HepG2 (cell line): ENCODE results near the gene CHMP1B. TPM values are rescaled to one million over a fixed set of nuclear protein-coding genes. Genes with fewer than 3 reads are reported as not detected.
A peak's percentile ranks its signal among the peaks of the same experiment; 100 is the strongest.

Experiments
- ATAC-seq: fragments of 200-7000 bp; cut with Tn5 transposase; 3 replicates; pipeline ENCODE4 v1.9.1; 2020; ENCODE audit warnings: mild to moderate bottlenecking, moderate library complexity
- BruUV-seq: library from RNA; stranded (reverse); fragments of 400-500 nt; replicated peaks from 2 replicates; lab custom pipeline; 2021; lab: Mats Ljungman, UMichigan
- CTCF ChIA-PET: fragments of 300-600 bp; formaldehyde crosslinking; extraction: SDS; loops from one replicate; lab custom pipeline; 2021; ENCODE audit warnings: low total read pairs, inconsistent platforms, low intra/inter-chr PET ratio; lab: Yijun Ruan, JAX
- POLR2A ChIA-PET: fragments of 350-600 bp; sonication (Branson Sonifier 250); formaldehyde crosslinking; loops from one replicate; lab custom pipeline; 2020; ENCODE audit warnings: antibody characterized with exemption, inconsistent platforms; lab: Yijun Ruan, JAX
- DNase-seq: peaks from one replicate; pipeline ENCODE4 v3.0.0-alpha.2; 2015; ENCODE audit warnings: low spot score
- FAIRE-seq: peaks from 3 replicates; lab custom pipeline; 2011; peaks lifted over from hg19 to GRCh38; lab: Jason Lieb, UNC
- H2AFZ ChIP-seq: one replicate; pipeline ENCODE4 v1.6.1; 2011; ENCODE audit warnings: low read length, inconsistent platforms
- H3K27ac ChIP-seq: fragments of 300-600 bp; 3 replicates; pipeline ENCODE4 v1.8.0; 2011; ENCODE audit warnings: mixed run types, mild to moderate bottlenecking, mixed read lengths, low read length, inconsistent platforms; ENCODE audit not compliant: insufficient read depth; ENCODE audit errors: extremely low read length
- H3K27me3 ChIP-seq, 2 experiments: fragments of 200-600 bp in 1 of 2; 2 replicates in 1 of 2; 3 replicates in 1 of 2; pipeline versions ENCODE4 v1.6.0 to v1.8.0; 2011; ENCODE audit warnings: low read length in 2 of 2, mild to moderate bottlenecking in 2 of 2, moderate library complexity in 2 of 2, inconsistent platforms in 1 of 2; ENCODE audit not compliant: insufficient read depth in 2 of 2, control insufficient read depth in 1 of 2
- H3K36me3 ChIP-seq, 2 experiments: fragments of 200-600 bp in 1 of 2; replicated peaks in 1 of 2; 2 replicates in 1 of 2; 3 replicates in 1 of 2; pipeline versions ENCODE4 v1.5.1 to v1.8.0; 2011; ENCODE audit warnings: low read length in 2 of 2, inconsistent platforms in 1 of 2; ENCODE audit not compliant: insufficient read depth in 2 of 2, control insufficient read depth in 1 of 2
- H3K4me1 ChIP-seq: 2 replicates; pipeline ENCODE4 v1.5.1; 2012; ENCODE audit warnings: low read length, inconsistent platforms; ENCODE audit not compliant: insufficient read depth
- H3K4me2 ChIP-seq: 2 replicates; pipeline ENCODE4 v1.6.0; 2011; ENCODE audit warnings: low read depth, low read length, inconsistent platforms
- H3K4me3 ChIP-seq, 3 experiments: fragments of 200-600 bp in 1 of 3; sonication (generic), shearing (Covaris generic) in 1 of 3; replicated peaks in 1 of 3; 2 replicates each; pipeline ENCODE4 v1.5.1; 2011 to 2016; ENCODE audit warnings: low read length in 3 of 3, inconsistent platforms in 2 of 3, low read depth in 2 of 3, mild to moderate bottlenecking in 2 of 3, control low read depth in 1 of 3, mixed read lengths in 1 of 3; ENCODE audit not compliant: insufficient read depth in 1 of 3
- H3K79me2 ChIP-seq: one replicate; pipeline ENCODE4 v1.6.1; 2011; ENCODE audit warnings: low read length, inconsistent platforms; ENCODE audit not compliant: insufficient read depth
- H3K9ac ChIP-seq: 2 replicates; pipeline ENCODE4 v1.6.0; 2011; ENCODE audit warnings: mild to moderate bottlenecking, low read depth, low read length, inconsistent platforms; ENCODE audit not compliant: insufficient read depth
- H3K9me3 ChIP-seq: 2 replicates; pipeline ENCODE4 v1.5.1; 2012; ENCODE audit warnings: mild to moderate bottlenecking, low read length
- H4K20me1 ChIP-seq: 2 replicates; pipeline ENCODE4 v1.6.0; 2011; ENCODE audit warnings: inconsistent platforms, mild to moderate bottlenecking, low read length, moderate library complexity; ENCODE audit not compliant: insufficient read depth
- ATM ChIP-seq: fragments of 450-650 bp; IDR thresholded peaks from 2 replicates; pipeline ENCODE4 v1.7.1; 2017; ENCODE audit warnings: mild to moderate bottlenecking, borderline replicate concordance
- CEBPB ChIP-seq: IDR thresholded peaks from 2 replicates; pipeline ENCODE4 v1.6.1; 2011; ENCODE audit warnings: low read depth, low read length, improper control_type of control experiment, borderline replicate concordance
- FOXC1 ChIP-seq: sonication (generic); formaldehyde crosslinking; IDR thresholded peaks from 2 replicates; pipeline ENCODE4 v1.8.0; 2022; ENCODE audit warnings: mild to moderate bottlenecking, missing genetic modification reagents, borderline replicate concordance
- HNRNPK ChIP-seq: fragments of 200-400 bp; formaldehyde crosslinking; IDR thresholded peaks from 2 replicates; pipeline ENCODE4 v1.6.1; 2018; ENCODE audit warnings: low read length, low read depth, moderate library complexity, mild to moderate bottlenecking; ENCODE audit not compliant: poor library complexity, severe bottlenecking
- HOXA9 ChIP-seq: sonication (generic); formaldehyde crosslinking; IDR thresholded peaks from 2 replicates; pipeline ENCODE4 v1.8.1; 2022; ENCODE audit warnings: missing genetic modification reagents, mild to moderate bottlenecking, moderate library complexity, borderline replicate concordance
- KAT7 ChIP-seq: IDR thresholded peaks from 2 replicates; pipeline ENCODE4 v1.6.1; 2018; ENCODE audit warnings: borderline replicate concordance, missing compliant biosample characterization
- MBNL3 ChIP-seq: fragments of 250-450 bp; sonication (Bioruptor Pico); conservative IDR thresholded peaks from 2 replicates; pipeline ENCODE4 v1.8.0; 2022; ENCODE audit warnings: mild to moderate bottlenecking, inconsistent platforms
- NFATC3 ChIP-seq: sonication (generic); formaldehyde crosslinking; IDR thresholded peaks from 2 replicates; pipeline ENCODE4 v1.5.1; 2020; ENCODE audit warnings: mild to moderate bottlenecking, missing genetic modification reagents
- ZBTB34 ChIP-seq: sonication (generic); formaldehyde crosslinking; IDR thresholded peaks from 2 replicates; pipeline ENCODE4 v1.8.0; 2022; ENCODE audit warnings: mild to moderate bottlenecking, missing genetic modification reagents
- ZBTB46 ChIP-seq: sonication (generic); formaldehyde crosslinking; IDR thresholded peaks from 2 replicates; pipeline ENCODE4 v1.4.0; 2020; ENCODE audit warnings: mild to moderate bottlenecking, missing genetic modification reagents, borderline replicate concordance
- ZNF225 ChIP-seq: sonication (generic); formaldehyde crosslinking; IDR thresholded peaks from 2 replicates; pipeline ENCODE4 v1.4.0; 2020; ENCODE audit warnings: mild to moderate bottlenecking, missing genetic modification reagents
- ZNF704 ChIP-seq: sonication (generic); formaldehyde crosslinking; IDR thresholded peaks from 2 replicates; pipeline ENCODE4 v1.8.1; 2023; ENCODE audit warnings: mild to moderate bottlenecking, inconsistent platforms, moderate library complexity, missing genetic modification reagents, borderline replicate concordance
- WGBS: methylation state at CpG from one replicate; pipeline ENCODE4 v1.1.6; 2017; ENCODE audit warnings: low lambda C conversion rate; 5-methylcytosine and 5-hydroxymethylcytosine counted together
- in situ Hi-C: cut with HindIII; loops from 2 replicates; pipeline ENCODE4 v1.10.0; 2017; ENCODE audit warnings: low pct_unique_long_range_greater_than_20kb; ENCODE audit not compliant: extremely low pct_ligation_motif_present
- intact Hi-C: fragments of 100-400 bp; cut with micrococcal nuclease; formaldehyde crosslinking; loops from one replicate; pipeline ENCODE4 v1.10.0; 2022; ENCODE audit not compliant: unreplicated experiment
- polyA plus RNA-seq, 8 experiments: library from polyadenylated mRNA; depleted of rRNA in 3 of 8; stranded (reverse) in 7 of 8; unstranded in 1 of 8; fragments of >200 nt; fragmentation: Illumina TruSeq in 4 of 8; extraction: Trizol in 4 of 8; gene quantifications; 2 replicates each; pipeline versions ENCODE4 v1.2.1 to v1.2.3, GENCODE V29; 2011 to 2016; ENCODE audit warnings: low read depth in 4 of 8, missing spikeins in 1 of 8, mixed read lengths in 1 of 8; ENCODE audit not compliant: insufficient read depth in 1 of 8
- total RNA-seq, 5 experiments: library from RNA; depleted of rRNA; stranded (reverse); fragments of >200 nt; fragmentation: Illumina TruSeq; extraction: Trizol; gene quantifications; 2 replicates each; pipeline ENCODE4 v1.2.3, GENCODE V29; 2016; ENCODE audit warnings: low read depth in 1 of 5

CHMP1B gene
- total and polyA plus RNA-seq, 2 of the 13 experiments (the other 11 are each of a cell fraction or from before 2014, with no cell fraction given) = 18.8 to 20.2 TPM

GRCh38 chr18:11802158-11802557, 49.1 kb upstream of the CHMP1B start:
- Histone ChIP-seq H3K9me3 (no peaks in the 10 kb centered on the region), H3K27ac (no peak overlapping the region), H3K4me2 (no peak overlapping the region), H4K20me1 (no peaks in the 10 kb centered on the region), H3K4me1 (peaks cover 4% of the 10 kb centered on the region; the same call in 1 of the 2 replicates), H3K36me3 (no peaks in the 10 kb centered on the region), H2AFZ (no peak overlapping the region), H3K4me3 (no peak overlapping the region), H3K9ac (no peak overlapping the region), H3K79me2 (no peaks in the 10 kb centered on the region), H3K27me3 (peaks cover 2 to 5% of the 10 kb centered on the region in 2 experiments; a peak in 1 of 5 replicates)
- ChIA-PET POLR2A (no interaction called here), CTCF (no interaction called here)
- in situ Hi-C loops = no loop called here
- intact Hi-C loops = no loop called here
- no peak for FAIRE-seq
- ATAC-seq = no peak
- DNase-seq = no peak
- no TSS peak for BruUV-seq
- TF ChIP-seq ZNF704 (CRISPR knock-in tag) (no peak), CEBPB (0 out of 2 replicates have a peak, but pooled peaks have one; percentile 2)
- 80% methylated on average over 6 of the region's 6 CpGs for WGBS

GRCh38 chr18:11802586-11802985, 48.6 kb upstream of the CHMP1B start:
- intact Hi-C loops = no loop called here
- Histone ChIP-seq H3K4me3 (no peak overlapping the region), H3K36me3 (no peaks in the 10 kb centered on the region), H3K27me3 (peaks cover 2 to 5% of the 10 kb centered on the region in 2 experiments; a peak in 1 of 5 replicates), H2AFZ (no peak overlapping the region), H3K79me2 (no peaks in the 10 kb centered on the region), H3K4me2 (no peak overlapping the region), H3K27ac (no peak overlapping the region), H4K20me1 (no peaks in the 10 kb centered on the region), H3K9me3 (no peaks in the 10 kb centered on the region), H3K9ac (no peak overlapping the region), H3K4me1 (peaks cover 4% of the 10 kb centered on the region; the same call in 1 of the 2 replicates)
- in situ Hi-C loops = no loop called here
- DNase-seq (no peak), FAIRE-seq (no peak), ATAC-seq (no peak)
- 43% methylated on average over 10 of the region's 10 CpGs for WGBS
- POLR2A ChIA-PET = no interaction called here
- CTCF ChIA-PET = no interaction called here
- BruUV-seq = no TSS peak
- TF ChIP-seq ZNF225 (CRISPR knock-in tag) = no peak
- no peak for TF ChIP-seq ZBTB34
- no peak for TF ChIP-seq ZBTB46
- TF ChIP-seq HNRNPK = no peak
- no peak for TF ChIP-seq MBNL3
- TF ChIP-seq FOXC1 (CRISPR knock-in tag) = no peak
- no peak for TF ChIP-seq HOXA9 (CRISPR knock-in tag)
- TF ChIP-seq ATM = no peak
- no peak for TF ChIP-seq NFATC3 (CRISPR knock-in tag)
- no peak for TF ChIP-seq KAT7
